Measurements from ENCODE around the gene FCN2.

Gene FCN2

DNA sequence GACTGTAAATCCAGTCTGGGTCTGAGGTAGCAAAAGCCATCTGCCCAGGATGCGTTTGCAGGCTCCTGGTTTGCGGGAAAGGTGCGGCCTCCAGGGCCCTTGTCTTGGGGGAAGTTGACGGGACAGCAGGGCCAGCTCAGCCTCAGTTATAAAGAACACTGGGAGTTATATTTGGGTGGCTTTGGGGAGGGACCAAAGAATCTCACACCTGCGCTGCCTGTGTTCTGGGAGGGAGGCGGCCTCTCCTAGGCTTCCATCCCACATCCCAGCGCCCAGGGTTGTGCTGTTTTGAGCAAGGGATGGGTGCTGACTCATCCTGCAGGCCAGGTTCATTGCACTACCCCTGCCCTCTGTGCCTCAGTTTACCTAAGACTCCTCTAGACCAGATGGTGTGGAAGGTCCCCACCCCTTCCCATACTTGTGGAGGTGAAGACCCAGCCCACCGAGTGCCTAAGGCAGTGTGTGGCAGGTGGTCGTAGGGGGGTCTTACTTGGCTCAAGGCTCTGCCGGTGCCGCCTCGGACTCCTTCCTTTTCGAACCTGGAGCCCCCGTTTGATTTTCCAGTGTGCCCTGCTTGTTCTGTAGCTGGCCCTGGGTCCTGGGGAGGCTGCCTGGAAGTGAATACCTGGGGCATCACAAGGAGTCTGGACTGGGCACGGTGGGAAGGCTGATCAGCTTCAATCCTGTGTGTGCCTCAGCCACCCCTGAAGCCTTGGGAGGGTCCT is 39.3 kb upstream of the FCN2 start:
- H3K9me3 Mint-ChIP-seq = no peaks in the 10 kb centered on the region
- no peak overlapping the region for H3K27ac Mint-ChIP-seq
- CTCF ChIA-PET = no interaction called here
- H3K27me3 Mint-ChIP-seq = no peaks in the 10 kb centered on the region
- H3K36me3 Mint-ChIP-seq = no peaks in the 10 kb centered on the region
- H3K4me1 Mint-ChIP-seq = no peaks in the 10 kb centered on the region
- no peak overlapping the region for H3K4me3 Mint-ChIP-seq
- no peak for DNase-seq

DNA sequence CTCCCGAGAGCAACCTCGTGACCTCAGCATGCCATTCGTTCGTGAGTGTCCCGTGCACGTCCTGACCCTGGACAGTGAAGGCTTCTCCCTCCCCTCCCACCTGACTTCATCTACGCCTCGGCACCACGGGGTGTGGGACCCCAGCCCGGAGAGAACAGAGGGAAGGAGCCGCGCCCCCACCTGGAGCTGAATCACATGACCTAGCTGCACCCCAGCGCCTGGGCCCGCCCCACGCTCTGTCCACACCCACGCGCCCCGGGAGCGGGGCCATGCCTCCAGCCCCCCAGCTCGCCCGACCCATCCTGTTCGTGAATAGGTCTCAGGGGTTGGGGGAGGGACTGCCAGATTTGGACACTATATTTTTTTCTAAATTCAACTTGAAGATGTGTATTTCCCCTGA is 38.3 kb upstream of the FCN2 start:
- H3K27me3 Mint-ChIP-seq = no peaks in the 10 kb centered on the region
- no peak for DNase-seq
- no peak overlapping the region for H3K4me3 Mint-ChIP-seq
- no peaks in the 10 kb centered on the region for H3K36me3 Mint-ChIP-seq
- H3K4me1 Mint-ChIP-seq = no peaks in the 10 kb centered on the region
- CTCF ChIA-PET = no interaction called here
- no peak overlapping the region for H3K27ac Mint-ChIP-seq
- H3K9me3 Mint-ChIP-seq = no peaks in the 10 kb centered on the region

DNA sequence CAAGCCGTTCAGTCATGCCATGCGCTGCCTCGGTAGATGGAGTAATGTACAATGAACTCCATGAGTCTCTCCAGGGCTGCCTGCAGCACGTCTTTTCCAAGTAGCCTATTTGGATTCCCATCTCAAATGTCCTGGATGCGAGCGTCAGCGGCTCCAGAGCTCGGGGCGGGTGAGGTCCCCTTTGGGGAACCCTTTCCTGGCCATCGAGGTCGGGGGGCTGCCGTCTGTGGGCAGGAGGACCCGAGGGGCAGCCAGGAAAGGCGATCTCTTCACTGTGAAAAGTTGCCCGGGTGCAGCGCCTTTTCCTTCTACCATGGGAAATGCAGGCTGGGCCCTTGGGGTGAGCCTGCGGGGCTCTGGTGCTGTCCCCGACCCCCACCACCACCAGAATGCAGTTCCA is 36.9 kb upstream of the FCN2 start:
- no peaks in the 10 kb centered on the region for H3K4me1 Mint-ChIP-seq
- H3K27me3 Mint-ChIP-seq = no peaks in the 10 kb centered on the region
- CTCF ChIA-PET = no interaction called here
- no peak overlapping the region for H3K4me3 Mint-ChIP-seq
- no peak overlapping the region for H3K27ac Mint-ChIP-seq
- no peak for DNase-seq
- no peaks in the 10 kb centered on the region for H3K9me3 Mint-ChIP-seq
- H3K36me3 Mint-ChIP-seq = no peaks in the 10 kb centered on the region

DNA sequence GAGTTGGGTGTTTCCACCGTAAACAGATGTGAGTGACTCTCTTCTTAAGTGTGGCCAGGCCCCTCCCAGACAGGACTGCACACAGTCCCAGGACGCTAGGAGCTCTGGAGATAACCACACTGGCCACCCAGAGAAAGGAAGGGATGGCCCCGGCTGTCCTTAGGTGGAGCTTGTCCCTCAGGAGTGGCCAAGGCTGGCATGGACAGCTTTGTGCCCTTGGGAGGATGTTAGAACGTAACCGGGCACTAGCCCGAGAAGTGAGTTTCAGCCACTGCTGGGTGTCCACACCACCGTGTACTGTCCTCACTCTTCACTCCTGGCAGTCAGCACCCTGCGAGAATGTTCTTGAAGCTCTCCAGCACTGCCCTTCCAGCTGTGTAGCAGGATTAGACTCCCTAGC is 35.8 kb upstream of the FCN2 start:
- DNase-seq = no peak
- H3K4me3 Mint-ChIP-seq = no peak overlapping the region
- no peaks in the 10 kb centered on the region for H3K36me3 Mint-ChIP-seq
- H3K9me3 Mint-ChIP-seq = no peaks in the 10 kb centered on the region
- no peaks in the 10 kb centered on the region for H3K4me1 Mint-ChIP-seq
- CTCF ChIA-PET = no interaction called here
- H3K27me3 Mint-ChIP-seq = no peaks in the 10 kb centered on the region
- no peak overlapping the region for H3K27ac Mint-ChIP-seq

DNA sequence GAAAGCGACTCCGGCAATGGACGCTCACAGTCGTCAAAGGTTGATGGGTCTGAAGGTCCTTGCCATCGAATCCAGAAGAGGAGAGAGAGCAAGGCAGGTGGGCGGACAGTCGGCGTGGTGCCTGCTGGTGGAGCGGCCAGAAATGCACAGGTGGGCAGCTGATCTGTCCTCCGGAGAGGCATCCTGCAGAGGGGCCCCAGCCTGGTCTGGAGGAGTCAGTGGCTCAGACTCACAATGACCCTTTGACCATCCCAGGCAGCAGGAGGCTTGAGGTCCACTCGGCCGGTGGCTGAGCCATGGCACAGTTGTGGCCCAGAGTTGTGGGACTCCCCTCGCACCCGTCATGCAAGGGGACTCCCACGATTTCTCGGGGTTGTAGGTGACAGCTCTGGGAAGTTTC is 34.4 kb upstream of the FCN2 start:
- Mint-ChIP-seq H3K4me3 (no peak overlapping the region), H3K9me3 (no peaks in the 10 kb centered on the region), H3K4me1 (no peaks in the 10 kb centered on the region), H3K36me3 (no peaks in the 10 kb centered on the region), H3K27me3 (no peaks in the 10 kb centered on the region), H3K27ac (no peak overlapping the region)
- no peak for DNase-seq
- CTCF ChIA-PET = no interaction called here

DNA sequence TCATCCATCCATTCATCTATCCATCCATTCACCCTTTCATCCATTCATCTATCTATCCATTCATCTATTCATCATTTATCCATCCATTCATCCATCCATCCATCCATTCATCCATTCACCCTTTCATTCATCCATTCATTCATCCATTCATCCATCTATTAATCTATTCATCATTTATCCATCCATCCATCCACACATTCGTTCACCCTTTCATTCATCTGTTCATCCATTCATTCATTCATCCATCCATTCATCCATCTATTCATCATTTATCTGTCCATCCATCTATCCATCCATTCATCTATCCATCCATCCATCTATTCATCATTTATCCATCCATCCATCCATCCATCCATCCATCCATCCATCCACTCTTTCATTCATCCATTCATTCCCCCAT is 33.9 kb upstream of the FCN2 start:
- CTCF ChIA-PET = no interaction called here
- Mint-ChIP-seq H3K27ac (no peak overlapping the region), H3K9me3 (no peaks in the 10 kb centered on the region), H3K27me3 (no peaks in the 10 kb centered on the region), H3K4me3 (no peak overlapping the region), H3K36me3 (no peaks in the 10 kb centered on the region), H3K4me1 (no peaks in the 10 kb centered on the region)
- DNase-seq = no peak

DNA sequence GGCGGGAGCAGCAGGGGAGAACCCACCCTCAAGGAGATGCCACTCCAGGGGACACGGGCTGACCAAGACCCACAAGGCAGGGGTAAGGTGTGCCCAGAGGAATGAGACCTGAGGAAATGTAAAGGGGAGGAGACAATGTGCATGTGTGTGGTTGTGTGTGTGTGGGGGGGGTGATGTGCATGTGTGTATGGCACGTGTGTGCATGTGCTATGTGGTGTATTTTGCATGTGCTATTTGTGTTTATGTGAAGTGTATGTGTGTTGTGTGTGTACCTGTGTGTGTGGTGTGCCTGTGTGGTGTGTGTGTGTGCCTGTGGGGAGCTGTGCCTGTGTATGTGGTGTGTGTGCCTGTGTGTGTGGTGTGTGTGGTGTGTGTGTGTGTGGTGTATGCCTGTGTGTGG is 33.5 kb upstream of the FCN2 start:
- H3K4me1 Mint-ChIP-seq = no peaks in the 10 kb centered on the region
- CTCF ChIA-PET = no interaction called here
- DNase-seq = no peak
- no peaks in the 10 kb centered on the region for H3K36me3 Mint-ChIP-seq
- no peaks in the 10 kb centered on the region for H3K27me3 Mint-ChIP-seq
- H3K9me3 Mint-ChIP-seq = no peaks in the 10 kb centered on the region
- no peak overlapping the region for H3K27ac Mint-ChIP-seq
- H3K4me3 Mint-ChIP-seq = no peak overlapping the region

DNA sequence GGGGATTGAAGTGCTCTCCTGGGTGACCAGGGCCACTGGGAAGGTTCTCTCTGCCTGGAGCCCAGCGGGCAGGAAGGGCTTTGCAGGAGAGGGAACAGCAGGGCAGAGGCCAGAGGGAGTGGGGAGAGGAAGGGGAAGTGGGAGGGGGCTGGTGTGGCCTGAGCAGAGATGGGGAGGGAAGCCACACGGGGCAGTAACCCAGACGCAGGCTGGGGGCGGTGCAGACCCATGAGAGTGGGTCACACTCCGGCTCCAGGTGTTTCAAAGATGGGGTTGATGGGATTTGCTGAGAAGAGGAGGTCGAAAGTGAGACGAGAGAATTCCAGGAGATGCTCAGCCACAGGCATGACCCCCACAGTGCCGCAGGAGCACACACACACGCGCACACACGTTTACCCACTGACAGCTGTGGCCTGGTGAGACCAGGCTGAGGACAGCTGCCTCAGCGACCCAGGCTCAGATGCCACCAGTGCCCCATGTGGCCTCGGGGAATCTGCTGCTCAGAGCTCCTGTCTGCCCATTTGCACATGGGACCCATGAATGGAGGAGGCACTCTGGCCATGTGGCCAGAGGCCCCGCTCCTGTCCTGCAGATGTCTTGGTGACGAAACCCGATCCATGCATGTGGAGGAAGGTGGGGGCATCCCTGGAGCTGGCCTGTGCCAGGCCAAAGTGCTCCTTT is 32.7 kb upstream of the FCN2 start:
- CTCF ChIA-PET = no interaction called here
- H3K4me1 Mint-ChIP-seq = no peaks in the 10 kb centered on the region
- no peaks in the 10 kb centered on the region for H3K9me3 Mint-ChIP-seq
- DNase-seq = no peak
- no peaks in the 10 kb centered on the region for H3K27me3 Mint-ChIP-seq
- H3K4me3 Mint-ChIP-seq = no peak overlapping the region
- no peak overlapping the region for H3K27ac Mint-ChIP-seq
- no peaks in the 10 kb centered on the region for H3K36me3 Mint-ChIP-seq

DNA sequence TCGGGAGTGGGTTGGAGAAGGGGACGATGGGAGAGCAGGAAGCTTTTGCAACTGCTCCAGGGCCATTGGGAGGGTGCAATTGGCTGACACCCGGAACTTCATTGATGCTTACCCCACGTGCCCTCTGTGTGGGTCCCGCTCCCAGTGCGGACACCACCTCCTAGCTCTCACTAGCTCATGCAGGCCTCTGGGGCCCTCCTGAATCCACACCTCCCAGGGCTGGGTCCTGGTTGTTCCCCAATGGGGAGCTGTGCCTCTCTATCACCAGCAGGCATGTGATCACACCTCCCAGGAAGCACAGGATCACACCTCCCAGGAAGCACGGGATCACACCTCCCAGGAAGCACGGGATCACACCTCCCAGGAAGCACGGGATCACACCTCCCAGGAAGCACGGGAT is 32.1 kb upstream of the FCN2 start:
- no peaks in the 10 kb centered on the region for H3K36me3 Mint-ChIP-seq
- H3K4me3 Mint-ChIP-seq = no peak overlapping the region

DNA sequence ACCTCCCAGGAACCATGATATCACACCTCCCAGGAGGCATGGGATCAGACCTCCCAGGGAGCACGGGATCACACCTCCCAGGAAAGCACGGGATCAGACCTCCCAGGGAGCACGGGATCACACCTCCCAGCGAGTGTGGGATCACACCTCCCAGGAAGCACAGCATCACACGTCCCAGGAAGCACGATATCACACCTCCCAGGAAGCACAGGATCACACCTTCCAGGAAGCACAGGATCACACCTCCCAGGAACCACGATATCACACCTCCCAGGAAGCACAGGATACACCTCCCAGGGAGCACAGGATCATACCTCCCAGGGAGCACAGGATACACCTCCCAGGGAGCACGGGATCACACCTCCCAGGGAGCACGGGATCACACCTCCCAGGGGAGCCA is 30.0 kb upstream of the FCN2 start:
- no peaks in the 10 kb centered on the region for H3K9me3 Mint-ChIP-seq
- H3K4me3 Mint-ChIP-seq = no peak overlapping the region
- H3K36me3 Mint-ChIP-seq = no peaks in the 10 kb centered on the region
- no peak overlapping the region for H3K27ac Mint-ChIP-seq
- no peaks in the 10 kb centered on the region for H3K4me1 Mint-ChIP-seq
- DNase-seq = no peak
- CTCF ChIA-PET = no interaction called here
- H3K27me3 Mint-ChIP-seq = no peaks in the 10 kb centered on the region

More for the DNA sequence above, 32.1 kb upstream of the FCN2 start:
- DNase-seq = no peak
- CTCF ChIA-PET = no interaction called here
- Mint-ChIP-seq H3K27me3 (no peaks in the 10 kb centered on the region), H3K27ac (no peak overlapping the region), H3K9me3 (no peaks in the 10 kb centered on the region), H3K4me1 (no peaks in the 10 kb centered on the region)

DNA sequence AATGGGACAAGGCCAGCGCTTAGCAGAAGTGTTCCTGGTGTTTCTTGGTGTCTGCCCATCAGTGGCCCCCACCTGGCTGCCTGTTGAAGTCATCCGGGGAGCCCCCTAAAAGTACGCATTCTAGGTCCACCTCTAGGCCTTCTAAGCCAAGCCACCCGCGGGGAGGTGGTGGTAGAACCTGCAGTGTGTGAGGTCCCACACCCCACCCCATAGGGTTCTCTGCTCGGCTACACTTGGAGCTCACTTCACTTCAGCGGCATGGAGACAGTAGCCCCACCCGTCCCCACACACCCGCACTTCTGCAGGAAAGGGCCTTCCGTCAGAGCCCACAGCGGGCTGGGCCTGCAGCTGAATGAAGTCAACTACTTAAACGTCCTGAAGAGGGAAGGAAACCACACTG is 29.6 kb upstream of the FCN2 start:
- Mint-ChIP-seq H3K4me3 (no peak overlapping the region), H3K4me1 (no peaks in the 10 kb centered on the region), H3K9me3 (no peaks in the 10 kb centered on the region), H3K27ac (no peak overlapping the region), H3K36me3 (no peaks in the 10 kb centered on the region), H3K27me3 (no peaks in the 10 kb centered on the region)
- CTCF ChIA-PET = no interaction called here
- DNase-seq = no peak

DNA sequence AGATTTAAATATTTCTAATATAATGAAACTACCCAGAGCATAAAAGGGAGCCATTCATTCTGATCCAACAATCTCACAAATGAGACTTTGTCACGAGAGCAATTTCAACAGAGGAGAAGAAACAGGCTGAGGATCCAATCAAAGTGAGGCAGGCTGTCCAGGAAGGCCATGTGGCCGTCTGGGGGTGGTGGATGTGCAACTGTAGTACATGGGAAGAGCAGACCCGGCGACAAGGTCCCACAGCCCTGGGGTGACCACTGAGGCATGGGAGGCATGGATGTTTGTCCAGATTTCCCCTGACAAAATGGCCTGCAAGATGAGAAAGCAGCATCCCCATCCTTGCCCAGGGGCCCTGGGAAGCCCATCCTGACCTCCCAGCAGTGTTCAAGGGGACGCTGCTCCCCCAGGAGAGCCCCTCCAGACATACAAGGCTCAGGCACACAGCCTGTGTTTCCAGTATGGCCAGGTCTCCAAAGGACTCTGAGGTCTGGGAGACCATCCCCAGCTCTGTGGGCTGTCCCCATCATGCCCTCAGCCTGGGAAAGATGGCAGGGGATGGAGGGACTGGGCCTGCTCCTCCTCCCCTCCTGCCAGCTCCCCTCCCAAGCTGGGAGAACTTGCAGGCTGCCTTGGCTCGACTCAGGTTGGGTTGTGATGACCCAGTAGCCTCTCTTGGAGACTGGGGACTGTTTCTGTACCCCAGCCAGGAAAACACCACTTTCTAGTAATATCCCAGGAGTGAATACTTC is 27.5 kb upstream of the FCN2 start:
- CTCF ChIA-PET = no interaction called here

DNA sequence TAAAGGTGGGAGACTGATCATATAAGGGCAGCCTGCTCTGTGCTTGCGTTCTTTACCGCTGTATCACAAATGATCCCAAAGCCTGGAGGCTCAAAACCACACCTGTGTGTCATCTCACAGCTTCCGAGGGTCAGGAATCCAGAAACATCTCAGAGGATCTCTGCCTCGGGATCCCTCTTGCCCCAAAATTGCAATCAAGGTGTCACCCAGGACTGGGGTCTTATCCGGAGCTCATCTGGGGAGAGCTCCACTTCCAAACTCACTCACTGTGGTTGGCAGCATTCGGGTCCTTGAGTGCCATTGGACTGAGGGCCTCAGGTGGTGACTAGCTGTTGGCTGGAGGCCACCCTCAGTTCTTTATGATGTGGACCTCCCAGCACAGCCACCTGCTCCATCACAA is 26.7 kb upstream of the FCN2 start:
- no peak for DNase-seq
- peaks cover 6% of the 10 kb centered on the region for H3K9me3 Mint-ChIP-seq
- no peak overlapping the region for H3K27ac Mint-ChIP-seq
- H3K36me3 Mint-ChIP-seq = no peaks in the 10 kb centered on the region
- no peaks in the 10 kb centered on the region for H3K4me1 Mint-ChIP-seq
- H3K27me3 Mint-ChIP-seq = no peaks in the 10 kb centered on the region
- CTCF ChIA-PET = no interaction called here
- no peak overlapping the region for H3K4me3 Mint-ChIP-seq

More for the DNA sequence above, 27.5 kb upstream of the FCN2 start:
- Mint-ChIP-seq H3K36me3 (no peaks in the 10 kb centered on the region), H3K27me3 (no peaks in the 10 kb centered on the region), H3K9me3 (peaks cover 6% of the 10 kb centered on the region), H3K4me3 (no peak overlapping the region), H3K27ac (no peak overlapping the region), H3K4me1 (no peaks in the 10 kb centered on the region)
- DNase-seq = no peak

DNA sequence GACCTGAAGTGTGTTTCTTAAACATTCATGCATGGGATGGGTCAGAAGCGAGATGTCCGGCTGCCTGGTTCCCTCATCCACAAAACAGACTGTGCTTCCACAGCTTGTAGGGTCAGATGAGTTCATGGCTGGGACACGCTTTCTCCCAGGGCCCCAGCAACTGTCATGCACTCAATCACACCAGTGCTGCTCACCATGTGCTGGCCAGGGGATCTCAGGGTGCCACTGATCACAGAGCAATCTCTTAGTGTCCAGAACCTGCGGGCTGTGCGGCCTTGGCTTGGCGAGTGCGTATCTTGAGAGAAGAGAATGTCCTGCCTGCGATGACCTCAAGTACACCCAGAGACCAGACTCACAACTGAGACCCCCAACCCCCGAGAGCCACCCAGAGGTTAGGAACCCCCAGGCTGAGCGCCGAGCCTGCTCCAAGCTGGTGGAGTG is 26.0 kb upstream of the FCN2 start:
- CTCF ChIA-PET = no interaction called here
- Mint-ChIP-seq H3K36me3 (no peaks in the 10 kb centered on the region), H3K4me1 (no peaks in the 10 kb centered on the region), H3K4me3 (no peak overlapping the region), H3K9me3 (peaks cover 6% of the 10 kb centered on the region), H3K27ac (no peak overlapping the region), H3K27me3 (no peaks in the 10 kb centered on the region)
- no peak for DNase-seq

DNA sequence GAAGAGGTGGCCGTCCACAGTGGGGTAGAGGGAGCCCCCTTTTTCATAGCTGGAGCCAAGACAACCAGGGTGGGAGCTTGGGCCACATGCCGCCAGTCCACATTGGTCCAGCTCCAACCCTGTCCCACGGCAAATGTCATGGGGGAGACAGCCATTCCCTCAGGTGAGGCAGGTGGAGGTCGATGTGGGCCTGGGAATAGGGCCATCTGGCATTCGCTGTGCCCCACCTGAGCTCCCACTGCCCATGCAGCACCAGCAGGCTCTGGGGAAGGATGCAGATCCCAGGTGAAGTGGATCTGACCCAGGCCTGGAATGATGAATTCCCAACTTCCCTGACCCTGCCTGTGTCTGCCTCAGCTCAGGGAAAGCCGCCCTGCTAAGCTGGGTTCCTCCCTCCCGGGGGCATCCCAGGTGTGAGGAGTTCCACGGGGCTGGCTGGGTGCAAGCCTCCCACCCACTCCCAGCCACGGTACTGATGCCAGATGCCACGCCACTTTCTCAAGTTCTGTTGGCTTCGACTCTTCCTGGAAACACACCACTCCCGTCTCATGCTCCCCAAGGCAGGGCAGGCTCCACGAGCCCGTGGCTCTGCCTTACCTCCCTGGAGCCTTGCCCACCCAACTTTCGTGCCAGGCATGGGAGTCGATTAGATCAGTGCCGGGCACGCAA is 25.2 kb upstream of the FCN2 start:
- Mint-ChIP-seq H3K27me3 (no peaks in the 10 kb centered on the region), H3K4me1 (no peaks in the 10 kb centered on the region), H3K36me3 (no peaks in the 10 kb centered on the region), H3K4me3 (no peak overlapping the region), H3K9me3 (peaks cover 6% of the 10 kb centered on the region), H3K27ac (no peak overlapping the region)
- DNase-seq = no peak
- CTCF ChIA-PET = no interaction called here
